HG02938 (cell line): ENCODE results near the gene DOCK2.

Experiments used
- ATAC-seq: cut with Tn5 transposase; IDR thresholded peaks from one replicate; pipeline ENCODE4 v1.9.1; 2021; ENCODE audit warnings: mild to moderate bottlenecking, moderate library complexity; ENCODE audit not compliant: unreplicated experiment

DOCK2 gene

DNA sequence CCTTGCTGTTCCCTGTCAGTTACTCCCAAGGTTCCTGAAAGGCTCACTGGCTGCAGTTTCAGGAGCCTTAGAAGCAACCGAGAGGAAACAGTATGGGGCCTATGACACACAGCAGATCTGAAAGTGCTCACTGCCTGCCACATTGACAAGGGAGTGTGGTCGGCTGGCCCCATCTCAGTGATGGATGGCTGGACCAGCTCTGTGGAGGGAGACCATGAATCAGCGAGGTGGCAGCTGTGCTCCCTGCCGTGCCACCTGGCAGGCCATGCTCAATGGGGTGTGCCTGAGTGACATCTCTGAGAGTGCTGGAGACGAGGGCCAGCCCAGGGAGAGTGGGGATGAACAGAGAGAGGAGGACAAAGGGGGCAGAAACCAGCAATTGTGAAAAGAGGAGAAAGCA lies 49.1 kb downstream of the DOCK2 start:
- ATAC-seq, result peak; percentile 83

DNA sequence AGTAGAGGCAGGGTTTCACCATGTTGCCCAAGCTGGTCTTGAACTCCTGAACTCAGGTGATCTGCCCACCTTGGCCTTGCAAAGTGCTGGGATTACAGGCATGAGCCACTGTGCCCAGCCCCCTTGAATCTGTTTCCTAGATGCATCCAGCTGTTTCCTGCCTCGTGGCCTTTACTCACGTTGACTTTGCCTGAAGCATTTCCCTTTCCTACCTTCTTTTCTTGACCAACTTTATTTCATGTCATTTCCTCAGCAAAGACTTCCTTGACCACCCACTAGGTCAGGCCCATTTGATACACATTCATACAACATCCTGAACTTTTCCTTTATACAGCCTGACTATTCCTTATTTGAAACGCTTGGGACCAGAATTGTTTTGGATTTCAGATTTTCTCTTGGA lies 51.0 kb downstream of the DOCK2 start:
- no peak for ATAC-seq

DNA sequence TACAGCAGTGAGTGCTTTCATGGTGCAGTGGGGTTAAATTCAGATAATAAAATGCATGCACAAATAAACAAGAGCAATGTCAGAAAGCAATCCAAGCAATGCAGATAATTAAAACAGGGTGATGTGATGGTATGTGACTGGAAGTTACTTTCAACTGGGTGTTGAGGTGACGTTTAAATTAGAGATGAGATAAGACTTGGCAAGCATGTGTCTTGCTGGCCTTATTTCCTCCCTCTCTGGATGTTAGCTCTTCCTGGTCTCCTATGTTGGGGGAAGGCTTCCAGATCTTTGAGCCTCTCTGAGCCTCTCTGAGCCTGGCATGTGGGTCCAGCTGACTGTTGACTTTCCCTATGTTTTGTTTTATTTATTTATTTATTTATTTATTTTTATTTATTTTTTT lies 54.4 kb downstream of the DOCK2 start:
- ATAC-seq, result no peak

DNA sequence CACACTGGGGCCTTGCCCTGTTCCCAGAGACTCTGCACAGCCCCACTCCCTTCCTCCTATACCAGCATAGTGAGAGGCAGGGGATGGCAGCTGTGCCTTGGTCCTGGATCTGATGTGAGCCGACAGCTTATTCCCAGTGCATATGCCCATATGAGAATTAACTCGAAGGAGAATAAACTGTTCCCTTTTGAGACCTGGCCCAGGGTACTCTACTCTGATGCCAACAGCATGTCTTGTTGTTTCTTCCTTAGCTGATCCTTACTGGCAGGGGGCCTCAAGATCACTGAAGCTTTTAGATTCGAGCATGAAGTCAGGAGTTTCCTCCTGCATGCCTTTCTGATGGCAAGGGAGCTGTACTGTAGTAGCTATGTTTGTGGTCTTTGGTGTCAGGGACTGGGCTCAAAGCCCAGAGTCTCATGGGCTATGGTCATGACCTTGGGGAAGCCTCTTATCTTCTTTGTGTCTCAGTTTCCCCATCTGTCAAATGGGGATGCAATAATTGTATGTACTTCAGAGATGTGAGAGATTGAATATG lies 57.1 kb downstream of the DOCK2 start:
- ATAC-seq, result no peak

DNA sequence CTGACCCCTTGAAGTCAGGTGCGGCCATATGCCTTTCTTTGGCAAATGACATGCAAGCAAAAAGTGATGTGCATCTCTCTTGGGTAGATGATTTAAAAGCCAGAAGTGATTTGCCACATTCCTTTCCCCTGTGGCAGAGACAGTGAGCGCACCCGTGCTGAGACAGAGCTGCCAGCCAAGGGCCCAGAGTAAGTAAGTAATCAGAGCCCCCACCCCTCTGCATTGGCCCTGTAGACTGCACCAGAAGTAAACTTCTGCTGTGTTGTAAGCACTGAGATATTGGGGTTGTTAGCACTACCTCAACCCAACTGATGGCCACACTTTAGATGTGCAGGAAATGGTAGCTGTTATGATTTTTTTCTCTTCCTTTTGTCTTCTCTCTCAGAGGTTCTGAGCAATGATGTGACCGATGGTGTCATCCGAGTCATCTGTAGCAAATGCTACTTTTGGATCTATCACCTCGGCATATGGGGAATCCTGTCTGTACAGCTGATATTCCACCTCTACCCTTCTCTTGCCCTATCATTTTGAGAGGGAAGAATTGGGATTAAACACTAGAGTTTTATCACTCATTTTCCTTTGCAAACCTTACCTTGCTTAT lies 58.0 kb downstream of the DOCK2 start:
- ATAC-seq, result no peak

DNA sequence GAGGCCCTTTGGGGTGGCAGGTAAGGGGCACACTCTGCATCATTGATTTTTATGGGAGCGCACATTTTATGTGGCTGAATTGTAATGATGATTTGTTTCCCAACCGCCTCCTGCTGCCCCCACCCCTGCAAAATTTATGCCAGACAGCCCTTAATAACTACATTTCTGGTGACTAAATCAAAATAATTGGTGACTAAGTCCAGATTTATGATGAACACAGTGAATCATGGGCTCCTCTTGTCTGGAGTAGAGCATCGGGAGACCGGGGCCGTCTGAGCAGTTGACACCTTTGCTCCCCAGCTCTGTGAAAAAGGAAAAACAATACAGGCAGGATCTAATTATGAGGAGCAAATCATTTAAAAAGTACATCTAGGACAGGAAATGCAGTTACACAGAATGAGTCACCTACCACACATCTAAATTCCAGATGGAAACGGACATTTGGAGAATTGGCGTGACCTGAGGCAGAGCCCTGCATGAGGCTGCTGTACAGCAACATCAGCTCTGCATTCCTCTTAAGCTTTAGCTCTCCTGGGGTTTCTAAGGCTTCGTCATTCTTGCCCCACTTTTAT lies 58.9 kb downstream of the DOCK2 start:
- ATAC-seq, result no peak

DNA sequence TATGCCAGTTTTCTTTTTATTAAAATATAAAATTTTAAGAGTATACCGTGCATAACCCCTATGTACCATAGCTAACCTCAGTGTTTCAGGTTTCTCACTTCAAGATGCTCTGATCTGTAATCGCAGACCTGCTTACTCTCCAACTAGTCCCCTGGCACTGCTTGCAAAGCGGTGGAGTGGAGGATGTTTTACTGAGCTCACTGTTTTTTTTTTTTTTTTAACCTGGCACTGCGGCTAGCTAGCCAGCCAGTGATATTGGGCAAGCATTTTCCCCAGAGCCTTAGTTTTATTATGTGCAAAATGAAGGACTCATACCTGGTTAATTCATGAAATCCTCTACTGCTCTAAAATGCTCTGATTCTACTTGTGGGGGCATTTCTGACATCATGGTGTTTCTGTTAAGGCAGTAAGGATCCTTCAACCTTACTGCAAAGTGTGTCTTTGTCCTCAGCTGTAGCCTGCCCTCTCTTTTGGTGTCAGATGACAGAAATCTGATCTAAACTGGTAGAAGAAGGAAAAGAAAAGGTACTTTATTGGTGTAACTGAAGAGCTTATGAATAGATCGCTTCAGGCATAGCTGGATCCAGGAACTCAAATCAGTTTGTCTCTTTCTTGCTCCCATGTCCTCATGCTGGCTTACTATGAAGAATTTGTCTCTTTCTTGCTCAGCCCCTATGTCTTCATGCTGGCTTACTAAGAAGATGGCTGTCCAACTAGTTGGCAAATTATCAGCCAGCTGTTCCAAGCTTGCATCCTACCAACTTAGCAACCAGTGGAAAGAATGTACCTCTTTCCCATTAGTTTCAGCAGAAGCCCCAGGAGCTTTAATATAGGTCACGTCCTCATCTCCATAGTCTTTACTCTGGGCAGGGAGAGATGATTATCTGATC lies 59.8 kb downstream of the DOCK2 start:
- ATAC-seq, result no peak

DNA sequence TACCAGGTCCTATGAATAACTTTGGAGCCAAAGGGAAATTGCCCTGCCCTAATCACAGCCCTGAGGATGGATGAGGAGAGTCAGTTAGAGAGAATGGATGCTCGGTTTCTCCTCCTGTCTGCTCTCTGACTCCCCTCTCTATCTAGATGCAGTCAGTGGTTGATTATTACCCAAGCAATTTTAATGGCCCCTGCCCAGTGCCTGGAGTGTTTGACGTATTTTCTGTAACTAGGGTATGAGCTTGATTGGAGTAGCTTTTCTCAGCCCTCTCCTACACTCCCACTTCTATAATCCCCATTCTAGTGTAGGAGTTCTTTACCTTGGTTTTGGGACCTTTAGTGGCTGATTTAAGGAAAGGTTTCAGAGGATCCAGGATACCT lies 60.4 kb downstream of the DOCK2 start:
- ATAC-seq, result no peak

DNA sequence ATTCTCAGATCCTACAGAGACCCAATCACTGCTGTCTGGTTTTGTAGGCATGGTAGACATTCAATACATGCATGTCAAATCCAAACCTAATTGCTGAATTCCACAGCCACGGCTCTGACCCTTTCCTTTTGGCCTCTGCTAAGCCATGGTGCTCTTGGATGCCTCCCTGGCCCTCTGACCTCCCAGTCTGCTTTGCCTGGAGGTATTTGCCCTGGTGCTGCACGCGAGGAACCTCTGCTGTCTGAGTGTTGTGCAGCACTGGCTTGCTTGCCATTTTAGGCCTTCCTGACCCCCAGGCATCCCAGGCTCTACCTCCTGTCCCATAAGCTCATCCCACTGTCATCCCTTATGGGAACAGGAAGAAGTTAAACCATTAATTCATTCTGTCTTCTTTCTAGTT lies 60.9 kb downstream of the DOCK2 start:
- ATAC-seq, result no peak

DNA sequence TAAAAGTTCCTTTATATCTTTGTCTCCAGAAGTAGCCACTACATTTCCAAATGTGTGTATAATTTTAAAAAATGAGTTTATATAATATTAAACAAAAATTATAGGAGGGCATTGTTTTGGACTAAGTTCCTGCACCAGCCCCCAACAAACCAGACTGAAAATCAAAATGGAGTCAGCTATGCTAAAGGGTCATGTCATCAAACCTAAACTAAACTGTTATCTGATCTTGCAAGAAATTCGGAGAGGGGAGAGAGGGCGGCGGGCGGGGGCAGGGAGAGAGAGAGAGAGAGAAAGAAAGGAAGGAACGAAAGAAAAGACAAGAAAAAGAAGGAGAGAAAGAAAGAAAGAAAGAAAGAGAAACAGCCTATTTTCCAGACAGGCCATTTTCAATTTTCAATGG lies 63.5 kb downstream of the DOCK2 start:
- ATAC-seq, result no peak

DNA sequence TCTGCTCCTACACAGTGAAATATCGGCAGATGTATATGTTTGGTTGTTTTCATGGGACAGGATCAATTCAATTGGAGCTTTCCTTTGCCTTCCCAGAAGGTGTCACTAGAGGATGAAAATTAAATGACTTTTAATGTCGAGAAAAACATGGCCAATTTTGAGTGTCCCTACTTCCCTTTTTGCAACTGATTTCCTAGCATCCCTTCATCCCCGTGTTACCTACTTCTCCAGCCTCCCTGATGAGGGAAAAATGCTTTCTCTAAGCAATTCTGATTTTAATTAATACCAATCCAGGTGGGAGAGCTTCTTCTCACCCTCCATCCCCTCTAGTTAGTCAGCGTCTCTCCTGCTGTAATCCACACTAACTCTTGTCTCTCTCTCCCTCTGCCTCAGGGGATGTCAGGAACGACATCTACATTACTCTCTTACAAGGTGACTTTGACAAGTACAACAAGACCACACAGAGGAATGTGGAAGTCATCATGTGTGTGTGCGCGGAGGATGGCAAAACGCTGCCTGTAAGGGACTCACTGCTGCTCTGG lies 64.9 kb downstream of the DOCK2 start:
- ATAC-seq, result no peak

DNA sequence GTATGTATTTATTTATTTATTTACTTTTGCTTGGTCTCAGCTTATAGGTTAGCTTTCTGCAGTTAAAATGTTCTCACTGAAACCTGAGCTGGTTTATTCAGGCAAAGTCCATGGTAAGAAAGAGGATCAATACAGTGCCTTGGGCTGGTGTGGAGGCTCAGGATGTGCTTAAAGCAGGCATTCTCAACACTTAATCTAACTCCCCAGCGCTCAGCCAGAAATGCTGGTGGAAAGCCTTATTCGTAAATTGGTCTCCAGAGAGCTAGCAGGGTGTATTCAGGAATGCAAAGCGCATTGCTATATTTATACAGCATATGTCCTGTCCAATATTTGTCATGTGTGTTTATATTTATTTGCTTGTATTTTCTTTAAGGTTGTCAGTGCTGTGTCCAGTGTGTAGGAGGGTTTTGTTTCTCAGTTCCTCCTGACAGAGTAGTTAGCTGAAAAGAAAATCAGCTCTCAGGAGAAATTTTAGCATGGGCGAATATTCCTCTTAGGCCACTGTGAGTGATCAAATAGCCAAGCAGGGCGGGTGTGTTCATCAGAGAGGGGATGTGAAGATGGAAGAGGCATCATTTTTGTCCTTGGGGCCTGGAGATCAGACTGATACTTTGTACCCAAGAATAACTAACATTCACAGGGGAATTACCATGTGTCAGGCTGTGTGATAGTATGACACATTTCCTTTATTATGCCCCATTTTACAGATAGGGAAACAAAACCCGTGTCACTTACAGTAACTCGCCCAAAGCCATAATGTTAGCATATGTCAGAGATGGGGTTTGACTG lies 65.8 kb downstream of the DOCK2 start:
- ATAC-seq, result peak; percentile 76

DNA sequence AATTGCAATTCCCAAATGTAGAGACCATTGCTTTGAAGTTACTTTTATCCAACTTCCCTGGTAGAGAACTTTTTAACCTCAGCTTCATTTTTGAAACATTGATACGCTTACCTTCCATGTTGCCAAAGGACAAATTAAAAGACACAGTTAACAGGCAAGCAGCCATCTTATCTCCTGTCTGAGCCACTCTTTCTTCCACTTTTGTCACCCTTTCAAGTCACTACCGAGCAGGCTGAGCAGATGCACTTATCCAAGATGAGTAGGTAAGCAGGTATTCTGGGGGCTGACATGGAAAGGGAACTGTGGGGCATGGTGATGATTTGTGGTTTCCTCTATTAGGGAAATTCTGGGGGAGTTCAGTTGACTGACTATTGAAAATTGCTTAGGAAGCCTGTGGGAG lies 66.7 kb downstream of the DOCK2 start:
- no peak for ATAC-seq

DNA sequence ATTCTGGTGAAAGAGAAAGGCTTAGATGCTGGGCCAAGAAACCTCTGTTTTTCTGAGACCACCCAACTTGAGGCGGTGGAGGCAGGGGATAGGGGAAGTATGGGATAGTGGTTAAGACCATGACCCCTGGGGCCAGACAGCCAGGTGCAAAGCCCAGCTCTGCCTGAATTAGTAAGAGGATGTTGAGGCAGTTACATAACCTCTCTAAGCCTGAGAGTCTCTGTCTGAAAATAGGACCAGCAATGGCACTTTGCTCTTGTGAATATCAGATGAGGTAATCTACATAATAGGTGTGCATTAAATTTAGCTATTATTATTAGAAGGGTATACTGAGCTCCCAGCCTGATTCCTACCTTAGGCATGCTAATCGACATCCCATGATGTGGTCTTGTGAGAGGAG lies 68.2 kb downstream of the DOCK2 start:
- ATAC-seq, result no peak

DNA sequence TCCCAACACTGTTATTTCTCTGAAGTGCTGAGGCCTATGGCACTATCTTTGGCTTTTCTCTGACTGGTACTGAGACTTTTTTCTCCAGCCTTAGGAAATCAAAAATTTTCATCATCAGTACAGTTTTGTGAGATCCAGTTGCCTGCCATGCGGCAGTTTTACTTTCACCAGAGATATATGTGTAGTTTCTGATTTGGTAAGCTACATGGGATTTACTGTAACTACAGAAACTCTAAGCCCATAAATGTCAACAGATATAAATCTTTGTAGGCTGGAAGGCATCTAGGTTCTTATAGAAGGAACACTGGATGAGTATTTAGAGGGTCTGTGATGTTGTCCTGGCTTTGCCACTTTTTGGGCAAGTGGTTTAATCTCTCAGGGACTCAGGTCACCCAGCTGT lies 69.0 kb downstream of the DOCK2 start:
- no peak for ATAC-seq

DNA sequence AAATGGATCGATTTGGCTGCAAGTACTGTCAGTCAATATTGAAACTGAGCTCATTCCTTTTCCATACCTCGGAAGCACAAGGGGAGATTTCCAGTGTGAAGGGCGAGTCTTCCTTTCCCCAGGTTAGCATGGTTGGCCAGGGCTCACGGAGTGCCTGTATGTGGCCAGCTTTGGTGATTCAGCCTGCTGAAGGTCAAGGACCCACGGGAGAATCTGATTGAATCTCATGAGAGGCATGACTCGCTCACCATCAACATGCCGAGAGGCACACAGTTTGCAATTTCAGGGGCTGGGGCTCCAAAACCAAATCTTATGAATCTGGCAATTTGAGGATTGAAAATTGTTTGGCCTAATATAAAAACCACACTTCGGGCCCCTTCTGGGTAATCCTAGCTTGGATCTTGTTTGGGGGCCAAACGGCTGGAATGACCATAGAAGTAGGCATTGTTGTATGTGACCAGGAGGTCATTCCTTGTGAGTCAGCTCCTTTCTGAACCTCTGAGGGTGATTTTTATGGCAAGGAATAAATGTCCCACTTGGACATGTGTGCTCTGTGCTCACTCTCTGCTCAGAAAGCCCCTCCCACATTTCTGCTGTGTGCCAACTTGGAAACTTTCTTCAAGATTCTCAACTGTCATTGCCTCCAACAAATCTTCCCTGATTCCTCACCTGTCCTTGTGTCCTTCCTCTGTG lies 69.8 kb downstream of the DOCK2 start:
- no peak for ATAC-seq

DNA sequence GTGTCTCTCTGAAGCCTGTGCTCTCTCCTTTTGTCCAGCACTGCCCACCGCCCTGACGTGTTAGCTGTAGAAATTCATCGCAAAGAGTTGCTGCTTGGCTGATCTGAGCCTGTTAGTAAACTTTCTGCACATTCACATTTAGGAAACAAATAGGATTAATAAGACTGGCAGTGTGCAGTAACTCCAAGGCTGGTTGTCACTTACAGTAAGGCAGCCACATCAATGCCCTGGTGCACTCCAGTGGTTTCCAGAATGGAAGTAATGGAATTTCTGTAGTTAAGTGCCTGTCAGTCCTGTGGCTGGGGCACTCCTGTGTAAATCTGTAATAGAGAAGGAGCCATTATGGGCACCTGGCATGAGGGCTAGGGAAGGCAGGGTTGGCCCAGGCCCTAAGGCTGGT lies 70.6 kb downstream of the DOCK2 start:
- no peak for ATAC-seq

DNA sequence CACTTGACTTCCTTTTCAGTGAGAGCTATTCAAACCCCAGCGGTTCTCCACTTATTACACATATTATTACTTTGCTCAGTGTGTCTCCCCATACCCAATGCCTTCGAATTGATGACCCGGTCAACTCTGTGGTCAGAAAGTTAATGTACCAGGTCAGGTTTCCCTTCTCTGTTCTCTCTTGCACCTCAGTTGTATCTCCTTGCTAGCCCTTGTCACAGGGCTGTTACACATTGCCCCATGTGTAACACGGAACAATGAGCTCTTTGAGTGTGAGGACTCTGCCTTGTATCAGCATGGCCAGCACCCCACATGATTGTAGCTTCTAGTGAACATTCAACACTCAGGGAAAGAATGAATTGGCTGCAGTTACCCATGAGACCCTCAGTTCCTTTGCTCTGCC lies 73.6 kb downstream of the DOCK2 start:
- no peak for ATAC-seq

DNA sequence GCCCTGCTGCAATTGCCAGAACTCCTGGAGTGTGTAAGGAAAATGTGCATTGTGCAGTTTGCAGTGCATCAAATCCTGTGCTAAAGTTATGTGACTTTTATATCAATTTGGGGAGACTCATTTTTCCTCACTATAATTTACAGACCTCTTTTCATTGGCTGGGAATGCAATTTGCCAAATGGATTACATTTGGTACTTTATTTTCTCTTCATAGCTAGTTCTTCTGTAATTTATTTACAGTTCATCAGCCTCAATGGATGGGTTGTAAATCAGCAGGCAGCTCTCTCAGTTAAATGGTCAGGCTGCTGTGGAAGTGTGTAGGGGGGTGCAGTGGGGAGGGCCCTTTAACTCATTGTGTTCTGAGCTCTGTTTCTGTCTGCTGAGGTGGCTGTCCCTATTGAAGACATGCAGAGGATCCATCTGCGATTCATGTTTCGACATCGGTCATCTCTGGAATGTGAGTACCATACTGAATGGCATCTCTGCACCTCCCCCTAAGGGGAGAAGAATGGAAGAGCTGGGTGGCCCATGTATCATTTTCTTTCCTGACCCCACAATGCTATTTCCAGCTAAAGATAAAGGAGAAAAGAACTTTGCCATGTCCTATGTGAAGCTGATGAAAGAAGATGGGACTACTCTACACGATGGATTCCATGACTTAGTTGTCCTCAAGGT lies 74.6 kb downstream of the DOCK2 start:
- no peak for ATAC-seq

DNA sequence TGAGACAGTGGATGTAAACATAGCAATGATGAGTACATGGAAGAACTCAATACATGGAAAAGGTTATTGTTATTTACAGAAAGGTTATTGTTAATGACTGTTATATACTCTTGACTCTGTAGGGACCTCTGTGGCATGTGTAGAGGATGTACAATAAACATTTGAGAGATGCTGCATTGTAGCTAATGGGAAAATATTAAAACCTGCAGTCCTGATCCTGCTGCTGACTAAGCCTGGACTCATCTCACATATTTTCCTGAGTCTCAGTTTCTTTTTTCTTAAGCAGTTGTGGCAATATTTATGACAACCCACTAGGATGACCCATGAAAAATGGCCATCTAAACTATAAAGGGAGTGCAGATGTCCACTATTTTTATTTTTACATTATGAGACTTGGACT lies 75.4 kb downstream of the DOCK2 start:
- ATAC-seq, result no peak
